SK-N-MC (cell line): ENCODE data around the gene RASD1.

ENCODE experiments used
- EZH2 ChIP-seq: fragments of 200-600 bp; sonication (generic); IDR thresholded peaks from one replicate; pipeline ENCODE4 v1.6.1; 2017; ENCODE audit warnings: antibody characterized with exemption
- POLR2AphosphoS5 ChIP-seq: IDR thresholded peaks from 2 replicates; pipeline ENCODE4 v1.6.1; 2012; ENCODE audit warnings: mild to moderate bottlenecking, low read depth, low read length, borderline replicate concordance

- TF ChIP-seq POLR2AphosphoS5 (no peak), EZH2 (no peak)
Measured at GRCh38 chr17:17494499-17494869, 1.7 kb downstream of the RASD1 start.
